Ovary (tissue), 3 donors: ENCODE measurements around the gene P2RY8.

Experiments
- EP300 ChIP-seq: sonication (generic); formaldehyde crosslinking; IDR thresholded peaks from one replicate; pipeline ENCODE4 v1.6.1; 2017; ENCODE audit warnings: antibody characterized with exemption
- POLR2A ChIP-seq: fragments of 450-650 bp; IDR thresholded peaks from one replicate; pipeline ENCODE4 v1.6.1; 2017; ENCODE audit warnings: antibody characterized with exemption, mild to moderate bottlenecking, moderate library complexity
- TF ChIP-seq, protein P1 (sequence below), 3 donors: fragments of 450-650 bp in 2 of 3; fragments of 200-600 bp in 1 of 3; IDR thresholded peaks; one replicate each; pipeline versions ENCODE4 v1.5.1 to v1.8.0; 2016 to 2022; ENCODE audit warnings: antibody characterized with exemption in 3 of 3, mild to moderate bottlenecking in 1 of 3
- donor health status: DM: no; HTN: no; CAD: no.

DNA sequence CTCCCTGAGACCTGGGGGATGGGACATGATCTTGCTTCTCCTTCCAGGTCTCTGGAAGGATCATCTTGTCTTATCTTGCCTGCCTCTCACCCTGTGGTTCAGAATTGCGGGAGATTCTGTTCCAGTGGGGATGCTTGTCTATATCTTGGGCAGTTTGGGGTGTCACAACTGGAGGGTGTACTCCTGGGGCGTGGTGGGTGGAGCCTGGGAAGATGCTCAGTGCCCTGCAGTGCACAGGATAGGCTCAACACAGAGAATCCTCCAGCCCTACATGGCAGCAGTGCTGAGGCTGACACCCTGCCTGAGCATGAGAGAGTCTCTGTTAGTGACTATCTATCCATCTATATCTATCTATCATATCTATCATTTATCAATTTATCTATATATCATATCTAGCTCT is 7.7 kb downstream of the P2RY8 start:
- no peak for TF ChIP-seq POLR2A
- TF ChIP-seq, protein P1, sequence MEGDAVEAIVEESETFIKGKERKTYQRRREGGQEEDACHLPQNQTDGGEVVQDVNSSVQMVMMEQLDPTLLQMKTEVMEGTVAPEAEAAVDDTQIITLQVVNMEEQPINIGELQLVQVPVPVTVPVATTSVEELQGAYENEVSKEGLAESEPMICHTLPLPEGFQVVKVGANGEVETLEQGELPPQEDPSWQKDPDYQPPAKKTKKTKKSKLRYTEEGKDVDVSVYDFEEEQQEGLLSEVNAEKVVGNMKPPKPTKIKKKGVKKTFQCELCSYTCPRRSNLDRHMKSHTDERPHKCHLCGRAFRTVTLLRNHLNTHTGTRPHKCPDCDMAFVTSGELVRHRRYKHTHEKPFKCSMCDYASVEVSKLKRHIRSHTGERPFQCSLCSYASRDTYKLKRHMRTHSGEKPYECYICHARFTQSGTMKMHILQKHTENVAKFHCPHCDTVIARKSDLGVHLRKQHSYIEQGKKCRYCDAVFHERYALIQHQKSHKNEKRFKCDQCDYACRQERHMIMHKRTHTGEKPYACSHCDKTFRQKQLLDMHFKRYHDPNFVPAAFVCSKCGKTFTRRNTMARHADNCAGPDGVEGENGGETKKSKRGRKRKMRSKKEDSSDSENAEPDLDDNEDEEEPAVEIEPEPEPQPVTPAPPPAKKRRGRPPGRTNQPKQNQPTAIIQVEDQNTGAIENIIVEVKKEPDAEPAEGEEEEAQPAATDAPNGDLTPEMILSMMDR (IDR thresholded peaks at IDR 0.05) = no peak
- no peak for TF ChIP-seq EP300
